Activated naive CD4-positive, alpha-beta T cell treated with anti-CD3 and anti-CD28 coated beads, Interleukin-2, amount 50 U/mL, for 72 hours (primary cell): ENCODE measurements around the gene CCNG2. TPM values are rescaled to one million over a fixed set of nuclear protein-coding genes. Genes with fewer than 3 reads are reported as not detected.

ENCODE experiments used
- ATAC-seq, 2 donors: fragments of 150-1000 bp; cut with Tn5 transposase; 2 replicates each; pipeline ENCODE4 v1.10.0; 2021; ENCODE audit warnings: mild to moderate bottlenecking in 2 of 2, moderate library complexity in 2 of 2
- DNase-seq, 2 donors: peaks; one replicate each; pipeline ENCODE4 v3.0.0; 2021 to 2022; ENCODE audit warnings: low spot score in 2 of 2
- H3K27ac Mint-ChIP-seq, 2 donors: one replicate each; pipeline ENCODE4 v1.8.0; 2022; ENCODE audit warnings: mild to moderate bottlenecking in 2 of 2, mixed read lengths in 2 of 2
- H3K36me3 Mint-ChIP-seq, 2 donors: one replicate each; pipeline ENCODE4 v1.8.0; 2022; ENCODE audit warnings: mixed read lengths in 2 of 2
- H3K9me3 Mint-ChIP-seq, 2 donors: one replicate each; pipeline ENCODE4 v1.8.0; 2022; ENCODE audit warnings: mixed read lengths in 2 of 2
- total RNA-seq, 2 donors: library from RNA; stranded (reverse); gene quantifications; one replicate each; pipeline ENCODE4 v1.2.3, GENCODE V29; 2022

The CCNG2 gene
- total RNA-seq, 2 donors from 2014 or later, result 43.4 to 49.8 TPM

GRCh38 chr4:77157859-77158486, 966 bp downstream of the CCNG2 start:
- DNase-seq (peak; percentile 75 to 79), ATAC-seq (peak; percentile 64)
- Mint-ChIP-seq H3K36me3 (peaks cover 8 to 24% of the 10 kb centered on the region in 2 donors), H3K27ac (peak overlapping the region; percentile 29 to 86), H3K9me3 (no peaks in the 10 kb centered on the region)

GRCh38 chr4:77158487-77158861, 1.5 kb downstream of the CCNG2 start:
- DNase-seq (no peak), ATAC-seq (no peak)
- Mint-ChIP-seq H3K9me3 (no peaks in the 10 kb centered on the region), H3K36me3 (peaks cover 8 to 26% of the 10 kb centered on the region in 2 donors), H3K27ac (peak overlapping the region; percentile 29 to 86)

- DNase-seq, result no peak
- H3K27ac Mint-ChIP-seq, result no peak overlapping the region
- peaks cover 8 to 35% of the 10 kb centered on the region in 2 donors for H3K36me3 Mint-ChIP-seq
- no peaks in the 10 kb centered on the region for H3K9me3 Mint-ChIP-seq
- no peak for ATAC-seq
Observed at GRCh38 chr4:77159806-77160205, 2.8 kb downstream of the CCNG2 start.

DNA sequence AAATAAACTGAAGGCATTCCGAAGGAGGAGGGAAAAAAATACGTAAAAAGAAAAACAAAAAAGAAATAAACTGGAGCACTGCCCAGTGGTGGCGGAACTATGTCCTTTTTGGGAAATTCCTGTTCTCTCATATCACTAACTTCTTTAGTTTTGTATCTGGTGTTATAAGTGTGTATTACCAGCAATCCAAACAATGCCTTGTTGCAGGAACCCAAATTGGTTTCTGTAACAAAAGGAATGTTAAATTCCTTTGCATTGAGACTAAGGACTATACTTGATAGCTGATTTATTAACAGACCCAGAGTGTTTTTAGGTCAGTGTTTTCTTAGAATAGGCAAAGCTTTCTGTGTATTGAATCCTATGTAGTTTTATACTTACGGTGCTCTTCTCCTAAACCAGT, 6.6 kb downstream of the CCNG2 start:
- Mint-ChIP-seq H3K27ac (no peak overlapping the region), H3K9me3 (no peaks in the 10 kb centered on the region), H3K36me3 (peaks cover 0 to 30% of the 10 kb centered on the region in 2 donors)
- DNase-seq (no peak), ATAC-seq (no peak)

- no peak for DNase-seq
- no peak for ATAC-seq
- Mint-ChIP-seq H3K9me3 (no peaks in the 10 kb centered on the region), H3K36me3 (peaks cover 0 to 21% of the 10 kb centered on the region in 2 donors), H3K27ac (no peak overlapping the region)
Observed at GRCh38 chr4:77167173-77167572, 10.2 kb downstream of the CCNG2 start.

- Mint-ChIP-seq H3K36me3 (peaks cover 0 to 15% of the 10 kb centered on the region in 2 donors), H3K9me3 (no peaks in the 10 kb centered on the region), H3K27ac (no peak overlapping the region)
- ATAC-seq (no peak), DNase-seq (no peak)
Observed at GRCh38 chr4:77167866-77168265, 10.9 kb downstream of the CCNG2 start.

GRCh38 chr4:77169481-77169880, 12.5 kb downstream of the CCNG2 start:
- no peak for DNase-seq
- H3K27ac Mint-ChIP-seq, result peak overlapping the region in 1 of 2 donors; percentile 45
- no peaks in the 10 kb centered on the region for H3K9me3 Mint-ChIP-seq
- no peak for ATAC-seq
- H3K36me3 Mint-ChIP-seq, result peaks cover 0 to 5% of the 10 kb centered on the region in 2 donors

DNA sequence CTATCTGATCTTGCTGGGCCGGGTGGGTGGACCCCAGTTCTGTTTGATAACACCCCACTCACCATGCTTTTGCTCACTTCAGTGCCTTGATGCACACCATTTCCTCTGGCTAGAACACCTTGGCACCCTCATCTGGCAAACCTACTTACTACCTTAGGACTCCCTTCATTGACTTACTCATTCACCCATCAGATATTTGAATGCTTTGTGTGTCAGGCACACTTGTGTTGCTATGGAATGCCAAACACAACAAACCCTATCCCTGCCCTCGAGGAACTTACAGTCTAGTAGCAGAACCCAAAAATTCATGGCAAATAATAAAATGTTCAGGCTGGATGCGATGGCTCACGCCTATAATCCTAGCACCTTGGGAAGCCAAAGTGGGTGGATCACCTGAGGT, 13.9 kb downstream of the CCNG2 start:
- Mint-ChIP-seq H3K36me3 (no peaks in the 10 kb centered on the region), H3K9me3 (no peaks in the 10 kb centered on the region), H3K27ac (no peak overlapping the region)
- DNase-seq (no peak), ATAC-seq (no peak)

GRCh38 chr4:77172336-77172735, 15.3 kb downstream of the CCNG2 start:
- ATAC-seq (no peak), DNase-seq (no peak)
- Mint-ChIP-seq H3K27ac (no peak overlapping the region), H3K36me3 (no peaks in the 10 kb centered on the region), H3K9me3 (no peaks in the 10 kb centered on the region)

DNA sequence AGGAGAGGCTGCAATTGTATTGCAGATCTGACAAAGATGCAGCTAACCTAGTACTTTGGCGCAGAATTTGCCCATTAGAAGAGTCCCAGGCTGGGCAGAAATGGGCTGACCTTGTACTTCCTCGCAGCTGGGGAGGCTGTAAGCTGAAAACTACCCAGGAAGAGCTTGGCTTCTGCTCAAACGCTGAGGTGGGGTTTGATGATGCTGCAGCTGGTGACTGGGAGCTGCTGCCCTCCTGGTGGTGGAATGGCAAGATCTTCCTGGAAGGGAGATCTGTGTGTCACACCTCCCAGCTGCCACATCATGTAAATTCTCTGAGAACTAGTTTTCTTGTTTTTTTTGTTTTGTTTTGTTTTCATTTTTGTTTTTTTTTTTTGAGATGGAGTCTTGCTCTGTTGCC, 17.4 kb downstream of the CCNG2 start:
- DNase-seq (no peak), ATAC-seq (no peak)
- Mint-ChIP-seq H3K27ac (no peak overlapping the region), H3K36me3 (no peaks in the 10 kb centered on the region), H3K9me3 (no peaks in the 10 kb centered on the region)

- H3K36me3 Mint-ChIP-seq, result no peaks in the 10 kb centered on the region
- no peaks in the 10 kb centered on the region for H3K9me3 Mint-ChIP-seq
- DNase-seq (no peak), ATAC-seq (no peak)
- no peak overlapping the region for H3K27ac Mint-ChIP-seq
Observed at GRCh38 chr4:77175201-77175611, 18.2 kb downstream of the CCNG2 start.

DNA sequence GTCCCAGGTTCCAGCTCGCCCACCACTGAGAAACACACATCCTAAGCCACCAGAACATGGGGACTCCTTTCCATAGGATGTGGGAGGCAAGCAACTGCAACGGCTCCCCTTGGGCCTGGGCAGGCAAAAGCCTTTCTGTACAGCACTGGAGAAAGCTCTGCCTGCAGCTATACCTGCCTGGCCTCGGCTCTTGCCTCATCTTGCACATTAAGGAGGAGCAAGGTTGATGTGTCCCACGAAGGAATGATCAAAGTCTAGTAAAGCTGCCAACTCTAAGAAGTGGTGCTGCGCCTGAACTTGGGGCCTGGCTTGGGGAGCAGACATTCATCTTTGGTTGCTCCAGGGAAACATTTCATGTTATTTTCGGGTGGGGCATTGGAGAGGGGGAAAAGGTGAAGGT, 19.6 kb downstream of the CCNG2 start:
- no peak overlapping the region for H3K27ac Mint-ChIP-seq
- H3K36me3 Mint-ChIP-seq, result no peaks in the 10 kb centered on the region
- no peak for DNase-seq
- no peak for ATAC-seq
- H3K9me3 Mint-ChIP-seq, result no peaks in the 10 kb centered on the region

- no peaks in the 10 kb centered on the region for H3K36me3 Mint-ChIP-seq
- no peaks in the 10 kb centered on the region for H3K9me3 Mint-ChIP-seq
- H3K27ac Mint-ChIP-seq, result no peak overlapping the region
- ATAC-seq, result no peak
- no peak for DNase-seq
Observed at GRCh38 chr4:77177199-77177598, 20.2 kb downstream of the CCNG2 start.

DNA sequence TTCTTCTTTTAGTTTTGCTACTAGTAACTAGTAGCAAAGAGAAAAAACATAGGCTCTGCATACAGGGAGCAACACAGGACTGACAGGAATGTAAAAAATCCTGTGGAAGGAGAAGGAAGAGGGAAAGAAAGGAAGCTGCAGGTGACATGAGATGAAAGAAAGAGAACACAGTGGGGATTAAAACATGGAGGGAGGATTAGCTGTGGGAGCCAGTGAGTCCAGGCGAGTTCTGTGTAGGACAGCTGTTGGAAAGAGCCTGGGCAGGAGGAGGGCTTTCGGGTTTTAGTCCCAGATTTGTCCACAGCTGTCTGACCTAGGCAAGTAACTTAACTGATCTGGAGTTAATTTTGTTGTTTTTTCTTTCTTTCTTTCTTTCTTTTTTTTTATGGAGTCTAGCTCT, 21.6 kb downstream of the CCNG2 start:
- Mint-ChIP-seq H3K36me3 (no peaks in the 10 kb centered on the region), H3K9me3 (no peaks in the 10 kb centered on the region), H3K27ac (no peak overlapping the region)
- ATAC-seq (no peak), DNase-seq (no peak)

- DNase-seq (no peak), ATAC-seq (no peak)
- no peaks in the 10 kb centered on the region for H3K9me3 Mint-ChIP-seq
- no peaks in the 10 kb centered on the region for H3K36me3 Mint-ChIP-seq
- no peak overlapping the region for H3K27ac Mint-ChIP-seq
Observed at GRCh38 chr4:77179519-77179918, 22.5 kb downstream of the CCNG2 start.

GRCh38 chr4:77181720-77182119, 24.7 kb downstream of the CCNG2 start:
- ATAC-seq (no peak), DNase-seq (no peak)
- no peaks in the 10 kb centered on the region for H3K36me3 Mint-ChIP-seq

GRCh38 chr4:77183777-77184420, 26.9 kb downstream of the CCNG2 start:
- DNase-seq (no peak), ATAC-seq (no peak)
- no peak overlapping the region for H3K27ac Mint-ChIP-seq
- no peaks in the 10 kb centered on the region for H3K36me3 Mint-ChIP-seq
- H3K9me3 Mint-ChIP-seq, result no peaks in the 10 kb centered on the region

More at GRCh38 chr4:77181720-77182119, 24.7 kb downstream of the CCNG2 start:
- H3K9me3 Mint-ChIP-seq, result no peaks in the 10 kb centered on the region
- no peak overlapping the region for H3K27ac Mint-ChIP-seq

- ATAC-seq, result no peak
- Mint-ChIP-seq H3K27ac (no peak overlapping the region), H3K9me3 (no peaks in the 10 kb centered on the region), H3K36me3 (no peaks in the 10 kb centered on the region)
- no peak for DNase-seq
Observed at GRCh38 chr4:77184974-77185373, 28.0 kb downstream of the CCNG2 start.
